Adipose tissue (tissue), 3 donors: Measurements from ENCODE around the gene CLDN19. TPM values are rescaled to one million over a fixed set of nuclear protein-coding genes. Genes with fewer than 3 reads are reported as not detected.
"Not testable (repeated sequence)": the region's sequence is repeated elsewhere in the genome, so short reads cannot be mapped to it uniquely, and the experiment has no call there.

Experiments
- H3K27ac ChIP-seq: one replicate; pipeline ENCODE4 v1.5.1; 2013; ENCODE audit warnings: low read depth, low read length
- WGBS, 3 donors: extraction: QIAGEN DNeasy Blood & Tissue Kit; methylation state at CpG; one replicate each; pipeline ENCODE4 v1.1.7; 2013; 5-methylcytosine and 5-hydroxymethylcytosine counted together
- polyA plus RNA-seq, 3 donors: library from polyadenylated mRNA; stranded (reverse); fragments of 200-250 nt; gene quantifications; one replicate each; pipeline ENCODE4 v1.2.3, GENCODE V29; 2013
- donor health status: healthy with polysubstance abuse.
- donor health status: Bipolar disorder and iron deficiency.
- donor health status: healthy.

CLDN19 gene
- polyA plus RNA-seq, 3 donors = 0.01 TPM; not detected in 2

DNA sequence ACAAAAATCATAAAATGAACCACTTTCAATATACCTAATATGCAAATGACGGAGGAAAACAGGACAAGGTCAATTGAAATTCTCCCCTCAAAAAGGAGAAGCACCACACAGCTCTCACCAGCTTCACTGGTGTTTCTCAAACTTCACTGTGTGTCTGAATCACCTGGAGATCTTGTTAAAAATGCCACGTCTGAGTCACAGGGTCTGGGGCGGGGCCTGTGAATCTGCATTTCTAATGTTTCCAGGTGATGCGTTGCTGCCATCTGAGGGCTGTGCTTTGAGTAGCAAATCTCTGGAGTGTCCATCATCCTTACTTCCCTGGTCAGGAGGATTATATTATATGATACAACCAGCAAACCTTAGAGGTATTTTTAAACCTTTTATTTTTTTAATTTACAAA is 9.0 kb downstream of the CLDN19 start:
- 65 to 73% (median 71%) methylated on average over 4 of the region's 4 CpGs for WGBS, 3 donors
- no peak overlapping the region for H3K27ac ChIP-seq

DNA sequence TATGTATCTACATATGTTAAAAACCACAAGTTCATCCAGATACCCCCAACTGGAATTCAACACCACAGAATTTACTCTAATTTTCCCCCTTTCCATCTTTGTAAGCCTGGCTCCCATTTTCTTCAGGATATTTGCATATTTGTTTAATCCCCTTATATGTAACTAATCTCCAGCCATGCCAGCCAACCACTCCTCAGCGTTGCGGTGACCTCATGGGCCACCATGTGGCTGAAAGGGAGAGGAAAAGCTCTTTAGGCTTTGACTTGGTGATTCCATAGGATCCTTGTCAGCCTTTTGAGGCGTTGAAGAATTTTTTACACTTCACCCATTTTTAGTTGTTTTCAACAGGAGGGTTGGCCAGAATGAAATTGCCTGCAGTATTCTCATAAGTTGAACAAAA is 10.0 kb downstream of the CLDN19 start:
- WGBS, 3 donors = 90 to 93% (median 92%) methylated on average over 3 of the region's 3 CpGs
- H3K27ac ChIP-seq = no peak overlapping the region

- not testable (repeated sequence) for H3K27ac ChIP-seq
- 95 to 100% (median 95%) methylated on average over 4 of the region's 4 CpGs for WGBS, 3 donors
These were observed 14.2 kb downstream of the CLDN19 start for GRCh38 chr1:42725820-42726219.

DNA sequence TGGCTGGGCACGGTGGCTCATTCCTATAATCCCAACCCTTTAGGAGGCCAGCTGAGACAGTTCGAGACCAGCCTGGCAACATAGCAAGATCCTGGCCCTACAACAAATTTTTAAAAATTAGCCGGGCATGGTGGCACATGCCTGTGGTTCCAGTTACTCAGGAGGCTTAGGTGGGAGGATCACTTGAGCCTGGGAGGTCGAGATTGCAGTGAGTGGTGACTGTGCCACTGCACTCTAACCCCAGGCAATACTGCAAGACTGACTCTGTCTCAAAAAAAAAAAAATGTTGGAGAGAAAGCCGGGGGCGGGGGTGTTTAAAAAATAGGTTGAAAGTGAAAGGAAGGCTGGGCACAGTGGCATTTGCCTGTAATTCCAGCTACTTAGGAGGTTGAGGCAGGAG is 16.5 kb downstream of the CLDN19 start:
- WGBS, 3 donors = 84 to 89% (median 88%) methylated on average over 6 of the region's 6 CpGs

DNA sequence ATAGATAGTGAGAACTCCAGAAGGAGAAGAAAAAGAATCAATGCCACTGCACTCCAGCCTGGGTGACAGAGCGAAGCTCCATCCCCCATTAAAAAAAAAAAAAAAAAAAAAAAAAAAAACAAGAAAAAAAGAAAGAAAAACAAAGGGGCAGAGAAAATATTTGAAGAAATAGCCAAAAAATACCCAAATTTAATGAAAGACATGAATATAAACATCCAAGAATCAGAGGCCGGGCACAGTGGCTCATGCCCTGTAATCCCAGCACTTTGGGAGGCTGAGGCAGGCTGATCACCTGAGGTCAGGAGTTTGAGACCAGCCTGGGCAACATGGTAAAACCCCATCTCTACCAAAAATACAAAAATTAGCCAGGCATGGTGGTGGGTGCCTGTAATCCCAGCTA is 17.6 kb downstream of the CLDN19 start:
- WGBS, 3 donors = 90 to 100% (median 94%) methylated on average over 2 of the region's 2 CpGs

More for the DNA sequence above, 16.5 kb downstream of the CLDN19 start:
- no peak overlapping the region for H3K27ac ChIP-seq

DNA sequence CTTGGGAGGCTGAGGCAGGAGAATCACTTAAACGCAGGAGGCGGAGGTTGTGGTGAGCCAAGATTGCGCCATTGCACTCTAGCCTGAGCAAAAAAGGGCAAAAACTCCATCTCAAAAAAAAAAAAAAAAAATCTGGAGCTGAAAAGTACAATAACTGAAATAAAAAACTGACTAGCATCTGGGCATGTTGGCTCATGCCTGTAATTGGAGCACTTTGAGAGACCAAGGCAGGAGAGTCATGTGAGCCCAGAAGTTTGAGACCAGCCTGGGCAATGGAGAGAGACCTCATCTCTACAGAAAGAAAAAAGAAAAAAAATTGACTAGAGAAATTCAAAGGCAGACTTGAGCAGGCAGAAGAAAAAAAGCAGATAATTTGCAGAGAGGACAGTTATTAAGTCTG is 18.1 kb downstream of the CLDN19 start:
- 81 to 98% (median 96%) methylated on average over 3 of the region's 3 CpGs for WGBS, 3 donors
- no peak overlapping the region for H3K27ac ChIP-seq

More for the DNA sequence above, 17.6 kb downstream of the CLDN19 start:
- not testable (repeated sequence) for H3K27ac ChIP-seq

DNA sequence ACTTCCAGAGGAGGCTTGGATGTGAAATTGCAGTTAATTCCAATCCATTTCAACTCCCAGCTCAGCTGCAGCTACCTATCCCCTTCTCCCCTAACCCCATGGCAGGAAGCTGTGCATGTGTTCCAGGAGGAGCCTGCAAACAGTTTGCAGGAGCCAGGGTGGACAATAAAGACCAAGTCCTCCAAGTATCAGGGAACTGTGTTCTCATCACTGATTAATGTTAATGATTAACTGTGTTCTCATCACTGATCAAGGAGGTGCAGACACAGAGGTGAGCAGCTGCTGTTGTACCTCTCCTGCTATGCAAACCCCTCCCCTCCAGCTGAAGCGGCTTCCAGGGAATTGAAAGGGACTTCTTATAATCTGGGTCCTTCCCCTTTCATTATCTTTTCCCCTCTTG is 19.2 kb downstream of the CLDN19 start:
- no peak overlapping the region for H3K27ac ChIP-seq

GRCh38 chr1:42714441-42714840 is 25.6 kb downstream of the CLDN19 start:
- H3K27ac ChIP-seq = not testable (repeated sequence)

More for the DNA sequence above, 19.2 kb downstream of the CLDN19 start:
- WGBS, 3 donors = 88 to 98% (median 94%) methylated on average over 1 of the region's 1 CpG

DNA sequence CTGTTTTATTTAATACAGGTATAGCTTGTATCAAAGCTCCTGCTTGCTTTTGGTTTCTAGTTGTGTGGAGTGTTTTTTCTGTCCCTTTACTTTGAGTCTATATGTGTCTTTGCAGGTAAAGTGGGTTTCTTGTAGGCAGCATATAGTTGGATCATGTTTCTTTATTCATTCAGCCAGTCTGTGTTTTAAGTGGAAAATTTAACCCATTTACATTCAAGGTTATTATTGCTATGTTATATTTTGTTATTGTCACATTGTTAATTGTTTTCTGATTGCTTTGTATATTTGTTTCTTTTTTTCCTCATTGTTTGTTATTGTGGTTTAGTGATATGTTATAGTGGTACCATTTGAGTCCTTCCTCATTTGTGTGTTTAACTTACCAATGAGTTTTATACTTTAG is 26.7 kb downstream of the CLDN19 start:
- H3K27ac ChIP-seq = no peak overlapping the region

DNA sequence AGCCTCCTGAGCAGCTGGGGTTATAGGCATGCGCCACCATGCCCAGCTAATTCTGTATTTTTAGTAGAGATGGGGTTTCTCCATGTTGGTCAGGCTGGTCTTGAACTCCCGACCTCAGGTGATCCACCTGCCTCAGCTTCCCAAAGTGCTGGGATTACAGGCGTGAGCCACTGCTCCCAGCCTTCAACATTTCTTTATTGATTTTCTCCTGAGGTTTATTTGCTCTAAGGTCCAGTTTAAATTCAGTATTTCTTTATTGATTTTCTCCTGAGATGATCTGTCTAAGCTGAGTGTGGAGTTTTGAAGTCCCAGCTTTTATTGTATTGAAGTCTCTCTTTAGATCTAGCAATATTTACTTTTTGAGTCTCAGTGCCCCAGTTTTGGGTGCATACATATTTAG is 27.2 kb downstream of the CLDN19 start:
- 68 to 98% (median 98%) methylated on average over 2 to 3 of the region's 3 CpGs for WGBS, 3 donors
- H3K27ac ChIP-seq = not testable (repeated sequence)

GRCh38 chr1:42703888-42704464 is 36.1 kb downstream of the CLDN19 start:
- no peak overlapping the region for H3K27ac ChIP-seq
- WGBS, 3 donors = 93 to 94% (median 93%) methylated on average over 7 of the region's 7 CpGs

DNA sequence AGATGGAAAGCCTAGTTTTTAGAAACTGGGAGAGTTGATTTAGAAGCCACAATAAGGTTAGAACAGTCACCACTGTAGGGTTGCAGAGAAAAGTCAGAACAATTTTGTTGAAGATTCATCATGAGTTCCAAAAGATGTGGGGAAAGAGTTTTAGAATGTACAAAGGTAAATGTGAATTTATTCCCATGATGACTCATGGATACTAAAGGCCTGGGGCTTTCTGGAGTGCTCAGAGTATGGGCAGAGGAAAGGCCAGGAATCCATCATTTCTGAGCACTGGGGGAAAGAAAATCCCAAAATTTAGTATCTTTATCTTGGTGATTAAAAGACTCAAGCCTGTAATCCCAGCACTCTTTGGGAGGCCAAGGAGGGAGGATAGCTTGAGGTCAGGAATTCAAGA is 40.0 kb downstream of the CLDN19 start:
- no peak overlapping the region for H3K27ac ChIP-seq

GRCh38 chr1:42698081-42698813 is 41.8 kb downstream of the CLDN19 start:
- 90 to 93% (median 92%) methylated on average over 4 of the region's 4 CpGs for WGBS, 3 donors
- H3K27ac ChIP-seq = no peak overlapping the region

GRCh38 chr1:42692911-42693310 is 47.1 kb downstream of the CLDN19 start:
- WGBS, 3 donors = 46 to 90% (median 75%) methylated on average over 2 of the region's 2 CpGs
- no peak overlapping the region for H3K27ac ChIP-seq

DNA sequence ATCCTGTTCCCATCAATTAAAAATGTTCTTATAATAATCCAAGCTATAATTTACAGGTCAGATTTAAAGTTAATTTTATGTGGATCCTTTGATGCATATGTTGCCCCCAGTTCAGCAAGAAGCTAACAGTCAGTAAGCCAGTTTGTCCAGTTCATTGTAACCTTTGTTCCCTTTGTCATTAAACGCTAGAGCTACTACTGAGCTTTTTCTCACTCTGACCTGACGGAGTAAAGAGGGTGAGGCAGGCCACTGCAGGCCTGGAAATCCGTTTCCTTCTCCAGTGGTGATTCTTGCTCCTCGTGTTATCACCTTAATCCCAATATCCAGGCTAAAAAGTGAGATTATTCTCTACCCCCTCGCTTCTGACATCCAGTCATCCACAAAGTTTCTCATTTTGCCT is 47.6 kb downstream of the CLDN19 start:
- 30 to 70% (median 40%) methylated on average over 5 of the region's 5 CpGs for WGBS, 3 donors
- no peak overlapping the region for H3K27ac ChIP-seq

DNA sequence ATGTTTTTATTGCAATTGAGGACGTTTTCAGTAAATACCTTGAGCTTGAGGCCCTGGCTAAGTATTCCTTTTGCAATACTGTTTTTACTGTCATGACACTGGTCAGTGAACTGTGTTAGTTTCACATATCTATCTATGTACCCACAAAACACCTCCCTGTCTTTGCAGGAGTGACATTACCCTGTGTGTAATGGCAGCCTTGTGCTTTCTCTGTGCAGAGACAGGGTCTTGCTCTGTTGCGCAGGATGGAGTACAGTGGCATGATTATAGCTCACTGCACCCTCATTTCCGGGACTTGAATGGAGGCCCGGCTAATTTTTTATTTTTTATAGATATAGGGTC is 48.9 kb downstream of the CLDN19 start:
- H3K27ac ChIP-seq = no peak overlapping the region
- 64 to 79% (median 73%) methylated on average over 4 of the region's 4 CpGs for WGBS, 3 donors

DNA sequence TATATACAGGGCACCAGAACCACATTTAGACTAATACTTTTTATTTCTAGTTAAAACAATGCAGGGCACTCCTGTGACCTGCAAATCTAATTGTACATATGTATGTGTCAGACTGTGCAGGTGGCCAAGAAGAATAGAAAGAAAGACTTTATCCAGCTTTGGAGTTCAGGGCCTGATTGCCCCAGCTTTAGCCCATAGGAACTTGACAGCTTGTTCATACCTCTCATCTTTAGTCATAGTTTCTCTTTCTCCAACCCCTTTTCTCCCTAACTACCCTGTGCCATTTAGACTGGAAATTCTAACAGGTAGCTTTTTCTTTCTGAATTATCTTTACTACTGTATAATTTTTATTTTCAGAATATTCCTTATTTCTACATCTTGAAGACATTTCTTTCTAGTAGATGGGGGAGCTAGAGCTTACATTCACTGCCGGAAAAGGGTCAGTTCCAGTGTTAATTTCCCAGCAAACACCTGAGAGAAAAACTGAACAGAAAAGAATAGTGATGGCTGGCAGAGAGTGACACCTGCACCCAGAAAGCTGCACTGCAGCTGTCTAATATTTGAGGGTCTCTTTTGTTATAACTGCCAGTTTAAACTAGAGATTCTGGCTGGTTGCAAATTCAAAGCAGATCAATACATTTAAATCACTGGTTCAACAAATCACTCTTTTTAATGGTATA is 49.4 kb downstream of the CLDN19 start:
- WGBS, 3 donors = 61 to 93% (median 87%) methylated on average over 1 of the region's 1 CpG

GRCh38 chr1:42689912-42690311 is 50.1 kb downstream of the CLDN19 start:
- WGBS, 3 donors = 89 to 95% (median 95%) methylated on average over 3 of the region's 3 CpGs
- H3K27ac ChIP-seq = no peak overlapping the region

More for the DNA sequence above, 49.4 kb downstream of the CLDN19 start:
- H3K27ac ChIP-seq = no peak overlapping the region

GRCh38 chr1:42686418-42686817 is 53.6 kb downstream of the CLDN19 start:
- no peak overlapping the region for H3K27ac ChIP-seq
- WGBS, 3 donors = 88 to 90% (median 89%) methylated on average over 4 of the region's 4 CpGs

DNA sequence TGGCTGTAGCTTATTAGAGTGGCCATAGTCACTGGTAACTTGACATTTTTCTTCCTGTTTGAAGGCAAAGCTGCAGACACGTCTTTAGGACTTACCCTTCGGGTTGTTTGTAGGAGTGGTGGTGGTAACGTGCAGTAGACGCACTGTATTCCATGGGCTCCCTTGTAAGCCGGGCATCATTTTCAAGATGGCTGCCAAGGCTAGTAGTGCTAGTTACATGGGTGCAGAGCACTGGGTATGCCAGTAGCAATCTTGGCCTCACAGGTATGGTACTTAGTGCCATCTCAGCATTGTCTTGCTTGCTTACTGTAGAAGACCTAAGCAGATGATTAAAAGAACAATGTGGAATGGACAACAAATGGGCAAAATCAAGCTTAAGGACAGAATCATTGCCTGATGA is 55.9 kb downstream of the CLDN19 start:
- no peak overlapping the region for H3K27ac ChIP-seq

More for the DNA sequence above, 55.9 kb downstream of the CLDN19 start:
- 49 to 55% (median 54%) methylated on average over 5 of the region's 5 CpGs for WGBS, 3 donors
